HFF-Myc (cell line): ENCODE measurements around the gene UNCX.

Source experiments
- DNase-seq: peaks from one replicate; pipeline ENCODE4 v3.0.0-alpha.2; 2011; ENCODE audit warnings: low read depth; ENCODE audit errors: extremely low read depth
- H3K4me3 ChIP-seq: replicated peaks from 2 replicates; pipeline ENCODE4 v1.5.1; 2011; ENCODE audit warnings: low read depth, mild to moderate bottlenecking, control low read depth, low read length
- CTCF ChIP-seq: IDR thresholded peaks from 2 replicates; pipeline ENCODE4 v1.5.1; 2012; ENCODE audit warnings: mild to moderate bottlenecking, low read depth, low read length, control low read depth; ENCODE audit errors: missing control alignments

Gene UNCX

DNA sequence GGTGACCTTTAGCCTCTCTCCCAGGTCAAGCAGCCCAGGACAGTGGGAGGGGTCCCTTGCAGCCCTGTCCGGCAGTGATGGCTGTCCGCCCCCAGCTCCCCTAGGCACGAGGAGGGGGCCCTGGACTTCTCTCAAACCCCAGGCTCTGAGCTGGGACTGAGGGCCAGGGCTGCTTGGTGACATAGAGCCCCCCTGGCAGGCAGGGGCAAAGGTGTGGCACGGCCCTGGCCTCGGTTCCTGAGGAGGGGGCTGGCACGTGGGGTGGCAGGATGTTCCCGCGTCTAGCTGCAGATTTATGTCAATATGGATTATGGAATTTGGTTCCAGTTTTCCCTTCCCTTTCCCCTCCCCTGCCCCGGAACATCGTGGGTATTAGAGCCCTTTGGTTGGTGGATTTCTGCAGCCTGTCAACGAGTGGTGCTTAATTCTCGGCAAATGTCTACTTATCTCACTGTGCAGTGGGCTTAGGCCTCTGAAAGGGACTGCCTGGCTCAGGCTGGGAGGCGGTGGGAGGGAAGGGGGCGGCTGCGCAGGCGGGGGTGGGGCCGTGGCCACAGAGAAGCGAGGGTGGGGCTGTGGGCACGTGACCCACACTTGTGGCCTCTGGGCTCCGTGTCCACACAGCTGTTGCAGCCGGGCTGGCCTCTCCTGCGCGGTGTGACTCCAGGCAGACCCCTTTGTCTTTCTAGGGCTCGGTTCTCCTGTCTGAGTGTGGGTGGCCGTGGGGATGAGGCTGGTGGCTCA, 19.3 kb downstream of the UNCX start:
- no peak for DNase-seq
- no peak for TF ChIP-seq CTCF
- no peak overlapping the region for H3K4me3 ChIP-seq

DNA sequence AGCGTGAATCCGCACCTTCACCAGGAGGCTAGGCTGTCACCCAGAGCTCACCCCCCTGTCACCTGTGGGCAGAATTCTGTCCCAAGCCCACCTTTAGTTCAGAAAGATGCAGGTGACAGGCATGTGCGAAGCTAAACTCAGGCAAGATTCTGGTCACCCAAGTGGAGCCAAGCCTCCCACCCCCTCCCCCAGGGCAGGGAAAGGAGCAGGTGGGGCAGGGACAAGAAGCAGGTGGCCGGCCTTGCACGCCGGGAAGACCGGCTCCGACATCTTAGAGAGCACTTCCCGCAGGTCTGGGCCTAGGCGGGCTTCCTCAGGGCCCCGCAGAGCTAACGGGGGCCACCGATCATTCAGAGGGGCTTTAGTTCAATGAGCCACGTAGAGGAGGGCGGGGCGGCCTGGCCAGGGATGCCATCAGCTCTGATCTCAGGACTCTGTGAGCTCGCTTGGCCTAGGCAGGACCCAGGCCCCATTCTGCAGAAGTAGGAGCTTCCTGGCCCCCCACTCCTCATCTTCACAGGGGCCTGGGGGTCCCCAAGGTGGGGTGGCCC, 19.9 kb downstream of the UNCX start:
- no peak for DNase-seq
- TF ChIP-seq CTCF: no peak
- no peak overlapping the region for H3K4me3 ChIP-seq

GRCh38 chr7:1253681-1254181, 21.1 kb downstream of the UNCX start:
- no peak overlapping the region for H3K4me3 ChIP-seq
- no peak for TF ChIP-seq CTCF
- DNase-seq: no peak

GRCh38 chr7:1254281-1255079, 21.8 kb downstream of the UNCX start:
- DNase-seq: no peak
- TF ChIP-seq CTCF: no peak
- H3K4me3 ChIP-seq: no peak overlapping the region

DNA sequence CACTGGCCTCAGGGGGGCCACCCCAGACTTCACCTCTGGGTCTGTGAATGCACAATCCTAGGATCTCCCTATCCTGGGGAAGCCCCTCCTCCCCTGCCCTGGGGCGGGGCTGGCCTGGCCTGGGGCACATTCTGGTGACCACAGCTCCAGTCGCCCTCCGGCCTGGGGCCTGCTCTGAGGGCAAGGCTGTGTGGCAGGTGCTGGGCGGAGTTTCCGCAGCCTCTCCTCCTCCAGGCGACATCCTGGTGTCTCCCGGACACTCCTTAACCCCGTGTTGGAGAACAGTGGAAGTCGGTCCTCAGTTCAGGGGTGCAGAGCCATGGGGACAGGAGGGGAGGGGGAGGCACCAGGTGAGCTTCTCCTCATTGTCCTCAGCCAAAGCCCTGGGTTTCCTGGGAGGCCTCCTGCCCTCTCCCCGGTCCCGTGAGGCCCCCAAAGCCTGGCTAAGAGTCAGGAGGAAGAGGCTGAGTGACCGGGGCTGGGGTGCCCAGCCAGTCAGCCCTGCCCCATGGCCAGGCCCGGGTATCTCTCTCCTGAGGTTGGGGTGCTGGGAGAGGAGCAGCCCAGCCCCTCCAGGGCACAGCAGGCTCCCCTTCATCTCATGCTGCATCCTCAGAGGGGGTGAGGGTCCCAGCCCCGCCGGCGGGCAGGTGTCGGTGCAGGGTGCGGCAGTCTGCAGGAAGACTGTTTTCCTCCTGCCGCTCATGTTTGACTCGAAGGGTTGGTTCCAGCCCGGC, 22.6 kb downstream of the UNCX start:
- H3K4me3 ChIP-seq: no peak overlapping the region
- no peak for DNase-seq
- TF ChIP-seq CTCF: no peak

DNA sequence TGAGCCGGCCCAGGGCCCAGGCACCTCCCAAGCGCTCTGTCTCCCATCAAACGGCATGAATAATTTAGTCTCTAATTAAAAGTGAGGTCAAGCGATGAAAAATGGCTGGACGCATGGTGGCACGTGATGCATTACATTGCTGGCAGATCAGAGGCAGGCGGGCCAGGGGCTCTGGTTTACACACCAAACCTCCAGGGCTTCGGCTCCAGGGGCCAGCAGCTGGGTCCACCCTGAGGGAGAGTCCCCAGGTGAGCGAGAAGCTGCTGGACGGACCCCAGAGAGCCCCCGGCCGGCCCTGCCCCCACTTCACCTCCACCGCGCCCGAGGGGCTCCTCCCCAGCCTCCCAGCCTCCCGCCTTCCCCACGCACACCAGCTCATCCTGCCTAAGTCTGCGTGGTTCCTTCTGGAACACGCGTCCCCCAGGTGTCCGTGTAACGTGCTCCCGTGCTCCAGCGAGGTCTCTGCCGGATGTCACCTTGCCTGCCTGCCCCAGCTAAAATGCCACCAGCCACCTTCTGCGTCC, 23.2 kb downstream of the UNCX start:
- no peak for DNase-seq
- no peak overlapping the region for H3K4me3 ChIP-seq
- no peak for TF ChIP-seq CTCF
